K562 (cell line): ENCODE data around the gene IGSF3. TPM values are rescaled to one million over a fixed set of nuclear protein-coding genes. Genes with fewer than 3 reads are reported as not detected.

Source experiments
- BRCA1 ChIP-seq, 2 experiments: fragments of 450-650 bp in 1 of 2; sonication (generic) in 1 of 2; formaldehyde crosslinking in 1 of 2; IDR thresholded peaks; 2 replicates each; pipeline versions ENCODE4 v1.5.0 to v1.6.1; 2017 to 2020; ENCODE audit warnings: mild to moderate bottlenecking in 1 of 2, missing genetic modification reagents in 1 of 2
- CCNT2 ChIP-seq: IDR thresholded peaks from 2 replicates; pipeline ENCODE4 v1.6.1; 2011; ENCODE audit warnings: borderline replicate concordance, low read depth, mild to moderate bottlenecking, moderate library complexity, mixed read lengths, low read length; ENCODE audit not compliant: insufficient read length; ENCODE audit errors: extremely low read depth
- DPF2 ChIP-seq: fragments of 450-650 bp; IDR thresholded peaks from 2 replicates; pipeline ENCODE4 v1.6.1; 2016
- HNRNPK ChIP-seq: fragments of 200-400 bp; formaldehyde crosslinking; IDR thresholded peaks from one replicate; pipeline ENCODE4 v1.6.1; 2018; ENCODE audit warnings: mild to moderate bottlenecking, low read depth, low read length; ENCODE audit not compliant: poor library complexity, severe bottlenecking
- KDM2B ChIP-seq: fragments of 250-450 bp; sonication (Bioruptor Pico); IDR thresholded peaks from 2 replicates; pipeline ENCODE4 v1.8.0; 2021; ENCODE audit warnings: mild to moderate bottlenecking, moderate library complexity
- MYC ChIP-seq, 2 experiments: fragments of 250-450 bp in 1 of 2; sonication (Bioruptor Pico) in 1 of 2; IDR thresholded peaks; 2 replicates each; pipeline versions ENCODE4 v1.5.1 to v1.6.1; 2012 to 2021; ENCODE audit warnings: low read depth in 2 of 2, borderline replicate concordance in 1 of 2, improper control_type of control experiment in 1 of 2, low read length in 1 of 2, mild to moderate bottlenecking in 1 of 2, moderate library complexity in 1 of 2
- NR2C2 ChIP-seq, 2 experiments: fragments of 200-800 bp in 1 of 2; sonication (Bioruptor generic) in 1 of 2; sonication (generic) in 1 of 2; formaldehyde crosslinking in 1 of 2; IDR thresholded peaks; 2 replicates each; pipeline versions ENCODE4 v1.6.1 to v1.8.0; 2016 to 2022; ENCODE audit warnings: mild to moderate bottlenecking in 1 of 2, missing compliant biosample characterization in 1 of 2, missing genetic modification characterization in 1 of 2, missing genetic modification reagents in 1 of 2
- PPARD ChIP-seq: fragments of 250-450 bp; sonication (Bioruptor Pico); IDR thresholded peaks from 2 replicates; pipeline ENCODE4 v1.8.0; 2022; ENCODE audit warnings: inconsistent platforms, mild to moderate bottlenecking, moderate library complexity
- SMAD4 ChIP-seq: fragments of 250-450 bp; sonication (Bioruptor Pico); conservative IDR thresholded peaks from 2 replicates; pipeline ENCODE4 v1.8.0; 2021; ENCODE audit warnings: inconsistent platforms, mild to moderate bottlenecking, moderate library complexity
- SOX6 ChIP-seq: fragments of 450-650 bp; IDR thresholded peaks from 2 replicates; pipeline ENCODE4 v1.6.1; 2014; ENCODE audit warnings: mild to moderate bottlenecking
- TAF15 ChIP-seq: fragments of 200-400 bp; formaldehyde crosslinking; IDR thresholded peaks from 2 replicates; pipeline ENCODE4 v1.6.1; 2017; ENCODE audit warnings: mild to moderate bottlenecking, low read depth, low read length, moderate library complexity
- TBP ChIP-seq: optimal IDR thresholded peaks from 2 replicates; pipeline ENCODE3; 2011; ENCODE audit warnings: low read depth, low read length, improper control_type of control experiment
- ZNF224 ChIP-seq: sonication (generic); formaldehyde crosslinking; IDR thresholded peaks from 2 replicates; pipeline ENCODE4 v1.8.0; 2022; ENCODE audit warnings: mild to moderate bottlenecking, missing genetic modification reagents
- ZNF408 ChIP-seq: fragments of 250-450 bp; sonication (Bioruptor Pico); IDR thresholded peaks from 2 replicates; pipeline ENCODE4 v1.4.0; 2020; ENCODE audit warnings: low read depth, mild to moderate bottlenecking, moderate library complexity
- ZSCAN29 ChIP-seq: fragments of 450-650 bp; IDR thresholded peaks from 2 replicates; pipeline ENCODE4 v1.6.1; 2017
- polyA plus RNA-seq, 8 experiments: library from polyadenylated mRNA; depleted of rRNA in 4 of 8; stranded (reverse) in 5 of 8; unstranded in 3 of 8; fragments of >200 nt; fragmentation: Nextera tagmentation in 2 of 8; fragmentation: Illumina TruSeq in 1 of 8; extraction: Ambion mirVana in 2 of 8; extraction: Trizol in 1 of 8; gene quantifications; 2 replicates each; pipeline versions ENCODE4 v1.2.1 to v1.2.3, GENCODE V29; 2011 to 2014; ENCODE audit warnings: inconsistent platforms in 1 of 8, missing spikeins in 1 of 8
- total RNA-seq, 7 experiments: library from RNA; depleted of rRNA in 6 of 7; stranded (reverse); fragments of >200 nt in 6 of 7; fragmentation: Illumina TruSeq in 2 of 7; extraction: Trizol in 2 of 7; gene quantifications; 2 replicates each; pipeline versions ENCODE4 v1.2.1 to v1.2.3, GENCODE V29; 2011 to 2021; ENCODE audit warnings: low replicate concordance in 1 of 7
- TF ChIP-seq, protein P1 (sequence below): IDR thresholded peaks from 3 replicates; pipeline ENCODE4 v1.6.1; 2011; ENCODE audit warnings: borderline replicate concordance, mild to moderate bottlenecking; ENCODE audit not compliant: insufficient read length, insufficient read depth
- TF ChIP-seq, protein P2 (sequence below): sonication (generic); formaldehyde crosslinking; IDR thresholded peaks from 2 replicates; pipeline ENCODE4 v1.5.0; 2020; ENCODE audit warnings: missing genetic modification reagents
- TF ChIP-seq, protein P3 (sequence below): fragments of 250-450 bp; sonication (Bioruptor Pico); IDR thresholded peaks from 2 replicates; pipeline ENCODE4 v1.5.0; 2020; ENCODE audit warnings: mild to moderate bottlenecking, borderline replicate concordance
- TF ChIP-seq, protein P4 (sequence below): fragments of 250-450 bp; sonication (Bioruptor Pico); IDR thresholded peaks from 2 replicates; pipeline ENCODE4 v1.8.0; 2021; ENCODE audit warnings: borderline replicate concordance, mild to moderate bottlenecking, moderate library complexity; ENCODE audit not compliant: poor library complexity, severe bottlenecking
- TF ChIP-seq, protein P5 (sequence below): sonication (generic); formaldehyde crosslinking; IDR thresholded peaks from 2 replicates; pipeline ENCODE4 v1.8.0; 2022; ENCODE audit warnings: mild to moderate bottlenecking, missing genetic modification reagents

Gene IGSF3
- total and polyA plus RNA-seq, 9 of the 15 experiments (the other 6 are each of a cell fraction or from before 2014, with no cell fraction given) = 1.1 to 15.0 (median 8.3) TPM

DNA sequence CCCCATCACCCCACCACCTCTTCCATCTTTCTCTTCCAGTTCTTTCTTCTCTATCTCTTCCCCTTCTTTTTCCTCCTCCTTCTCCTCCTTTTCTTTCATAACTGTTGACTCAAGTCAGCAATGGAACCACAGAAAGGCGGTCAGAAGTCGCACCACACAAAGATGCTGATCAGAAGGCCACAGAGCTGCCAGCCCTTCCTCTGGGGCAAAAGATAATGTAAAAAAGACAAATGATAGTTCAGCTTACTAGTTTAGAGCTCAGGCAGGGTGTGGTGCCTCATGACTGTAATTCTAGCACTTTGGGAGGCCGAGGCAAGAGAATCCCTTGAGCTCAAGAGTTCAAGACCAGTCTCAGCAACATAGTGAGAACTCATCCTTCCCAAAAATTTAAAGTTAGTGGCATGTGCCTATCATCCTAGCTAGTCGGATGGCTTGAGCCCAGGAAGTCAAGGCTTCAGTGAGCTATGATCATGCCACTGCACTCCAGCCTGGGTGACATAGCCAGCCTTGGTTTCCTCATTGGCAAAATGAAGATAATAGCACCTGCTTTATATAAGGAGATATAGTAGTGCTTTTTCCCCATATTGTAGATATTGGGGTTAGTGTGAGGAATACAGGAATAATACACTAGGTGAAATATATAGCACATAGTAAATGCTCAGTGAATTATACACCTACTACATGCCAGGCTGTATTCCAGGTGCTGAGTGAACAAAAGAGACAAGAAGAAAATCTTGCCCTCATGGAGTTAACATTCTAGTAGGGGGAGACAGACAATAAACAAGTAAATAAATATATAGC, 12.5 kb upstream of the IGSF3 start (continued):
- TF ChIP-seq CCNT2 (no peak), DPF2 (peak; percentile 79), BRCA1 (IDR thresholded peaks at IDR 0.05) (no peak), BRCA1 (CRISPR knock-in tag; IDR thresholded peaks at IDR 0.05) (no peak), TBP (peak; percentile 64), ZNF408 (CRISPR knock-in tag) (no peak), KDM2B (CRISPR knock-in tag) (no peak), PPARD (no peak), ZSCAN29 (no peak), SOX6 (peak; percentile 61; the same call in 1 of the 2 replicates), TAF15 (no peak), MYC (IDR thresholded peaks at IDR 0.05; ENCODE audit: low read depth, low read length) (no peak), MYC (CRISPR knock-in tag; IDR thresholded peaks at IDR 0.05; ENCODE audit: borderline replicate concordance, low read depth) (no peak), ZNF224 (no peak), HNRNPK (no peak), SMAD4 (no peak), NR2C2 (CRISPR knock-in tag; IDR thresholded peaks at IDR 0.05) (no peak), NR2C2 (tag; IDR thresholded peaks at IDR 0.05) (no peak)
- TF ChIP-seq, protein P1, sequence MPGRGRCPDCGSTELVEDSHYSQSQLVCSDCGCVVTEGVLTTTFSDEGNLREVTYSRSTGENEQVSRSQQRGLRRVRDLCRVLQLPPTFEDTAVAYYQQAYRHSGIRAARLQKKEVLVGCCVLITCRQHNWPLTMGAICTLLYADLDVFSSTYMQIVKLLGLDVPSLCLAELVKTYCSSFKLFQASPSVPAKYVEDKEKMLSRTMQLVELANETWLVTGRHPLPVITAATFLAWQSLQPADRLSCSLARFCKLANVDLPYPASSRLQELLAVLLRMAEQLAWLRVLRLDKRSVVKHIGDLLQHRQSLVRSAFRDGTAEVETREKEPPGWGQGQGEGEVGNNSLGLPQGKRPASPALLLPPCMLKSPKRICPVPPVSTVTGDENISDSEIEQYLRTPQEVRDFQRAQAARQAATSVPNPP = no peak
- TF ChIP-seq, protein P2, sequence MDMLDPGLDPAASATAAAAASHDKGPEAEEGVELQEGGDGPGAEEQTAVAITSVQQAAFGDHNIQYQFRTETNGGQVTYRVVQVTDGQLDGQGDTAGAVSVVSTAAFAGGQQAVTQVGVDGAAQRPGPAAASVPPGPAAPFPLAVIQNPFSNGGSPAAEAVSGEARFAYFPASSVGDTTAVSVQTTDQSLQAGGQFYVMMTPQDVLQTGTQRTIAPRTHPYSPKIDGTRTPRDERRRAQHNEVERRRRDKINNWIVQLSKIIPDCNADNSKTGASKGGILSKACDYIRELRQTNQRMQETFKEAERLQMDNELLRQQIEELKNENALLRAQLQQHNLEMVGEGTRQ (CRISPR knock-in tag) = no peak
- TF ChIP-seq, protein P3, sequence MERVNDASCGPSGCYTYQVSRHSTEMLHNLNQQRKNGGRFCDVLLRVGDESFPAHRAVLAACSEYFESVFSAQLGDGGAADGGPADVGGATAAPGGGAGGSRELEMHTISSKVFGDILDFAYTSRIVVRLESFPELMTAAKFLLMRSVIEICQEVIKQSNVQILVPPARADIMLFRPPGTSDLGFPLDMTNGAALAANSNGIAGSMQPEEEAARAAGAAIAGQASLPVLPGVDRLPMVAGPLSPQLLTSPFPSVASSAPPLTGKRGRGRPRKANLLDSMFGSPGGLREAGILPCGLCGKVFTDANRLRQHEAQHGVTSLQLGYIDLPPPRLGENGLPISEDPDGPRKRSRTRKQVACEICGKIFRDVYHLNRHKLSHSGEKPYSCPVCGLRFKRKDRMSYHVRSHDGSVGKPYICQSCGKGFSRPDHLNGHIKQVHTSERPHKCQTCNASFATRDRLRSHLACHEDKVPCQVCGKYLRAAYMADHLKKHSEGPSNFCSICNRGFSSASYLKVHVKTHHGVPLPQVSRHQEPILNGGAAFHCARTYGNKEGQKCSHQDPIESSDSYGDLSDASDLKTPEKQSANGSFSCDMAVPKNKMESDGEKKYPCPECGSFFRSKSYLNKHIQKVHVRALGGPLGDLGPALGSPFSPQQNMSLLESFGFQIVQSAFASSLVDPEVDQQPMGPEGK = no peak
- TF ChIP-seq, protein P4, sequence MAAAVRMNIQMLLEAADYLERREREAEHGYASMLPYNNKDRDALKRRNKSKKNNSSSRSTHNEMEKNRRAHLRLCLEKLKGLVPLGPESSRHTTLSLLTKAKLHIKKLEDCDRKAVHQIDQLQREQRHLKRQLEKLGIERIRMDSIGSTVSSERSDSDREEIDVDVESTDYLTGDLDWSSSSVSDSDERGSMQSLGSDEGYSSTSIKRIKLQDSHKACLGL (CRISPR knock-in tag) = no peak
- TF ChIP-seq, protein P5, sequence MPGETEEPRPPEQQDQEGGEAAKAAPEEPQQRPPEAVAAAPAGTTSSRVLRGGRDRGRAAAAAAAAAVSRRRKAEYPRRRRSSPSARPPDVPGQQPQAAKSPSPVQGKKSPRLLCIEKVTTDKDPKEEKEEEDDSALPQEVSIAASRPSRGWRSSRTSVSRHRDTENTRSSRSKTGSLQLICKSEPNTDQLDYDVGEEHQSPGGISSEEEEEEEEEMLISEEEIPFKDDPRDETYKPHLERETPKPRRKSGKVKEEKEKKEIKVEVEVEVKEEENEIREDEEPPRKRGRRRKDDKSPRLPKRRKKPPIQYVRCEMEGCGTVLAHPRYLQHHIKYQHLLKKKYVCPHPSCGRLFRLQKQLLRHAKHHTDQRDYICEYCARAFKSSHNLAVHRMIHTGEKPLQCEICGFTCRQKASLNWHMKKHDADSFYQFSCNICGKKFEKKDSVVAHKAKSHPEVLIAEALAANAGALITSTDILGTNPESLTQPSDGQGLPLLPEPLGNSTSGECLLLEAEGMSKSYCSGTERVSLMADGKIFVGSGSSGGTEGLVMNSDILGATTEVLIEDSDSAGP (CRISPR knock-in tag) = no peak
